HUDEP-2 (cell line): Measurements from ENCODE around the gene HOXD8.
A peak's percentile ranks its signal among the peaks of the same experiment; 100 is the strongest.

ENCODE experiments used
- DNase-seq, 76 experiments: peaks; one replicate each; lab custom pipeline; 2025; ENCODE audit not compliant: unreplicated experiment in 76 of 76; lab: John Stamatoyannopoulos, UW

The HOXD8 gene

GRCh38 chr2:176089843-176090395 lies 39.6 kb upstream of the HOXD8 start:
- no peak for DNase-seq

DNA sequence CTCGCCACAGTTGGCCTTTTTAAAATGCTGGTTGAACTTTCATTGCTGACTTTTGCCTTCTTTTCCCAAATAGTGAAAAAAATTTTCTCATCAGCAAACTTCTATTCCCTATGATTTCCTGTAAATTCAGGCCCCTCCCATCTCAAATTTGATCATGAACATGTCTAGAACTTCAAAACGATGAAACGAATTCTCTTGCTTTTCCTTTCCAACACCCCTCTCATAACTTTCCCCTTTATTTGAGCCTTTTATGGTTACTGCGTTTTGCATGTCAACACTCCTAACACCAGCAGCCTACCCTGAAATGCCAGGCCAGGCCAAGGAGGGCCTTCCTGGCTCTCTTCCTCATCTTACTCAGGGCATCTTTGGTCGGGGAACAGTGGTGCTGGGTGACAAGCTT lies 38.6 kb upstream of the HOXD8 start:
- DNase-seq: no peak

DNA sequence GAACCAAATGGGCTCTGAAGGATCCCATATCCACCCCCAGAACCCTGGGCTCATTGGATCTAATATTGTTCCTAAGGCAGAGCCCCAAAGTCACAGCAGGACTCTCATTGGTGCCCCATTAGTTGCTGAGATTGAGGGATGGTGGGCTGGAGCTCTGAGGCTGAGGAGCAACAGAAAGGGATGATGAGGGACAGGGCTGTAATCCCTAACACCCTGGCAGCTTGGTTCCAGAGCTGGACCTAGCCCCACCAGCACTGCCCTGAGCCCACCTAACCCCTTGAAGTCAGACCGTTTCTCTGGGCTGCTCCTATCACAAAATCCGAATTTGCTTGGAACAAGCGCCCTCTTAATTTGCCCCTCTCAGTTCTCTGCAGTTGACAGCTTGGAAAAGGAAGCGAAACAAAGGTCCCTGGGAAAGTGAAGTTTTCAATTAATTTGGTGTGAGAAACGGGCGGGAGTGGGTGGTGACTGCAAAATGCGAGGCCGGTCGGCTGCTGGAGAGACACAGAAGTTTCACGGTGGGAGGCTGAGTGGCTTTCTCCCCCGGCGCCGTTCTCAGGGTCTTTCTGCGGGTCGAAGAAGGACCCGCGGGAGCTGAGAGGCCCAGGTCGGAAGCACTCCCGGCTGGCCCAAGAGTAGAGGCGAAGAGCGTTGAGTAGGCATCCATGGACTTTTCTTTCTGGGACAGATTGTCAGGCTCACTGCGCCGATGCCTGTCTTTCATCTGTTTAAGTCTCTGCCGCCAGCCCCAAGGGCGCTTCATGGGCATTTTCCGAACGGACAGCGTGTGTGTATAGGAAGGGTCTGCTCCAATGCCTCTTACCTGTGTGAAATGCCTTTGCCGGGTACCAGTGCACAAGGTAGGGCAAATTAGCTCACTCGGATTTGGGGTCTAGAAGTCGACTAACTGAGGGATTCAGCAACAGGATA lies 37.9 kb upstream of the HOXD8 start:
- DNase-seq: no peak

- peak in 2 of 76 experiments; percentile 19 to 42 for DNase-seq
These were observed 37.0 kb upstream of the HOXD8 start, which contains the start of gene HOXD13 for GRCh38 chr2:176092270-176093144. HOXD13 (plus strand) TSS chr2:176092721; CDS start chr2:176092891, 170 bp downstream.

- peak in 2 of 76 experiments; percentile 10 to 18 for DNase-seq
These were observed 36.2 kb upstream of the HOXD8 start for GRCh38 chr2:176093145-176093897.

GRCh38 chr2:176093898-176094249 lies 35.6 kb upstream of the HOXD8 start:
- DNase-seq: no peak

- DNase-seq: no peak
These were observed 35.2 kb upstream of the HOXD8 start for GRCh38 chr2:176094349-176094748.

DNA sequence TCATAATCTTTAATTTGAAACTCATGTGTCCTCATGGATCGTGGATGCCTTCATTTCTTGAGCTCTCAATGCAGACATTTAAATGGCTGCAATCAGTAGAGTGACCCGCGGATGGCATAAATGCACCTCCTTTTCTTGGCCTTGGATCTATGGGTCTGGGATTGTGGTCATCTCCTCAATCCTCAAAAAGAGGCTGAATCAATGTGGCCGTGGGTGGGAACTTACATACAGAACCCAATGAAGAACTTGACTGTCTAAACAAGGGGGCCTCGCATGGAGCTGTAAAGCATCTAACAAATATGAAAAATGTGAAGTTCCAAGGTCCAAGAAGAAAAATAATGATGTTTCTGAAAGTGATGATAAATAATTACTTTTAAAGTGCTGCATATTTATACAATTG lies 34.1 kb upstream of the HOXD8 start:
- no peak for DNase-seq

DNA sequence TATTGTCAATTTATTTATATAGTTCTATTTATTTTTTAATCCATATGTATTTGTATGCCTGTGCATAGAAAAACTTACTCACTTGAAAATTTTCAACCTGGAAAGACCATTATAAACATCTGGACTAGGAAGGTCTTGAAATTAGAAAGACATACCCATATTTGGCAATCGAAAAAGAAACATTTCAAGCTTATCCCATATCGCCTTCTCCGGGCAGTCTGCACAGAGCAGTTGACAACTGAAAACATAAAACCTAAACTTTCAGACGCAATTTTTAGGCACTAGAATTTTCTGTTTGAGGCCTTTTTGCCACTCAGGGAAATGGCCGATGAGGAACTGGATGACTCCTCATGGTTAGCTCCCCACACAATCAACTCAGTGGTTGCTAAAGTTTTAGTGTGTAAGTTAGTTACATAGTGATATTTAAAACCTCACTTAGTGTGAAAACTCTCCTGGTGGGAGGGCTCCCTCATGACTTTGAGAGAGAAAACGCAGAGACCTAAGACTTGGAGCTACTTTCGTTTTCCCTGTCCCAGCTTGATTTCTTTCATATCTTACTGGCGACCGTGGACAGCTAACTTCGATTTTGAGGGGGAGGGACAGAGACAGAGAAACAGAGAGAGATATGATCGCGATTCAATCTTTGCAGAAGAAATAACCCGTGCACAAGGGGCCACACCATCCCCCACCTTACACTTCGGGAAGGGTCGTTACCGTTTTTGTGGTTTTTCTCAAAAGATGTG lies 33.1 kb upstream of the HOXD8 start:
- DNase-seq: no peak

- DNase-seq: peak in 55 of 76 experiments; percentile 6 to 74 (median 38)
These were observed 32.3 kb upstream of the HOXD8 start for GRCh38 chr2:176096986-176097819.

- no peak for DNase-seq
These were observed 31.6 kb upstream of the HOXD8 start for GRCh38 chr2:176097820-176098365.

GRCh38 chr2:176098366-176099158 lies 30.9 kb upstream of the HOXD8 start:
- DNase-seq: no peak

- no peak for DNase-seq
These were observed 30.3 kb upstream of the HOXD8 start for GRCh38 chr2:176099159-176099727.

DNA sequence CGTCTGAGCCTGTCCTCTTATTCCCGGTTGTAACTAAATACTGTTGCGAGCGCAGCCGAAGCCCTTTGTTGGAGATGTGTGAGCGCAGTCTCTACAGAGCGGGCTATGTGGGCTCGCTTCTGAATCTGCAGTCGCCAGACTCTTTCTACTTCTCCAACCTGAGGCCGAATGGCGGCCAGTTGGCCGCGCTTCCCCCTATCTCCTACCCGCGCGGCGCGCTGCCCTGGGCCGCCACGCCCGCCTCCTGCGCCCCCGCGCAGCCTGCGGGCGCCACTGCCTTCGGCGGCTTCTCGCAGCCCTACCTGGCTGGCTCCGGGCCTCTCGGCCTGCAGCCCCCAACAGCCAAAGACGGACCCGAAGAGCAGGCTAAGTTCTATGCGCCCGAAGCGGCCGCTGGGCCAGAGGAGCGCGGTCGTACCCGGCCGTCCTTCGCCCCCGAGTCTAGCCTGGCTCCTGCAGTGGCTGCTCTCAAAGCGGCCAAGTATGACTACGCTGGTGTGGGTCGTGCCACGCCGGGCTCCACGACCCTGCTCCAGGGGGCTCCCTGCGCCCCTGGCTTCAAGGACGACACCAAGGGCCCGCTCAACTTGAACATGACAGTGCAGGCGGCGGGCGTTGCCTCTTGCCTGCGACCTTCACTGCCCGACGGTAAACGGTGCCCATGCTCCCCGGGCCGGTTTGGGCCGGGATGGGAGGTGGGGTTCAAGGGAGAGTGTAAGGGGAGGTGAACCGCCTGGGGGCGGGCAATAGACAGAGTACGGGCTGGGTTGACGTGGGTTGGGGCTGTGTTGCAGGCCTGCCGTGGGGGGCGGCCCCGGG lies 29.6 kb upstream of the HOXD8 start, which contains the start of gene HOXD12:
TSS of gene HOXD12 (plus strand) at position 68 of the 819 bp plus-strand sequence. CDS start at position 75, 7 bp downstream.
- DNase-seq: no peak

- no peak for DNase-seq
These were observed 28.9 kb upstream of the HOXD8 start for GRCh38 chr2:176100547-176101140.

GRCh38 chr2:176101216-176101830 lies 28.2 kb upstream of the HOXD8 start:
- no peak for DNase-seq
